ENCODE results near the gene SCN9A.

DNA sequence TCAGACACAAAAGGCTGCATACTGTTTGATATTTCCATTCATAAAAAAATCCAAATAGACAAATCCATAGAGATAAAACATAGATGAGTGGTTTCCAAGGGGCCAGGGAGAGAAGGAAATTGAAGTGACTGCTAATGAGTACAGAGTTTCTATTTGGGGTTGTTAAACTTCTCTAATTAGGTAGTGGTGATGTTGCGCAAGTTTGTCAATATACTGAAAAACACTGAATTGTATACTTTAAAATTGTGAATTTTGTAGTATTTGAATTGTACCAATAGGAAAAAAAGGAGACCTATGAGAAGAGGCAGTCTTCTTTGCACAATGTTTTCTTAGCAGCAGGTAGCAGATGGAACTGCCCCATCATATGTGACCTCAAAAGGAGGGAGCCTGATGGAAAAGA lies 71.1 kb downstream of the SCN9A start:
- TF ChIP-seq, protein P1, sequence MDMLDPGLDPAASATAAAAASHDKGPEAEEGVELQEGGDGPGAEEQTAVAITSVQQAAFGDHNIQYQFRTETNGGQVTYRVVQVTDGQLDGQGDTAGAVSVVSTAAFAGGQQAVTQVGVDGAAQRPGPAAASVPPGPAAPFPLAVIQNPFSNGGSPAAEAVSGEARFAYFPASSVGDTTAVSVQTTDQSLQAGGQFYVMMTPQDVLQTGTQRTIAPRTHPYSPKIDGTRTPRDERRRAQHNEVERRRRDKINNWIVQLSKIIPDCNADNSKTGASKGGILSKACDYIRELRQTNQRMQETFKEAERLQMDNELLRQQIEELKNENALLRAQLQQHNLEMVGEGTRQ (IDR thresholded peaks at IDR 0.05; ENCODE audit: low read length): no peak
- TF ChIP-seq, protein P2, sequence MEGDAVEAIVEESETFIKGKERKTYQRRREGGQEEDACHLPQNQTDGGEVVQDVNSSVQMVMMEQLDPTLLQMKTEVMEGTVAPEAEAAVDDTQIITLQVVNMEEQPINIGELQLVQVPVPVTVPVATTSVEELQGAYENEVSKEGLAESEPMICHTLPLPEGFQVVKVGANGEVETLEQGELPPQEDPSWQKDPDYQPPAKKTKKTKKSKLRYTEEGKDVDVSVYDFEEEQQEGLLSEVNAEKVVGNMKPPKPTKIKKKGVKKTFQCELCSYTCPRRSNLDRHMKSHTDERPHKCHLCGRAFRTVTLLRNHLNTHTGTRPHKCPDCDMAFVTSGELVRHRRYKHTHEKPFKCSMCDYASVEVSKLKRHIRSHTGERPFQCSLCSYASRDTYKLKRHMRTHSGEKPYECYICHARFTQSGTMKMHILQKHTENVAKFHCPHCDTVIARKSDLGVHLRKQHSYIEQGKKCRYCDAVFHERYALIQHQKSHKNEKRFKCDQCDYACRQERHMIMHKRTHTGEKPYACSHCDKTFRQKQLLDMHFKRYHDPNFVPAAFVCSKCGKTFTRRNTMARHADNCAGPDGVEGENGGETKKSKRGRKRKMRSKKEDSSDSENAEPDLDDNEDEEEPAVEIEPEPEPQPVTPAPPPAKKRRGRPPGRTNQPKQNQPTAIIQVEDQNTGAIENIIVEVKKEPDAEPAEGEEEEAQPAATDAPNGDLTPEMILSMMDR (IDR thresholded peaks at IDR 0.05; ENCODE audit: control extremely low read depth in 1 of 3, insufficient read depth in 1 of 3, low read depth in 1 of 3, low read length in 3 of 3): no peak
- TF ChIP-seq POLR2A (IDR thresholded peaks at IDR 0.05; ENCODE audit: control extremely low read depth in 1 of 2, low read depth in 2 of 2, low read length in 2 of 2) (no peak), RAD21 (IDR thresholded peaks at IDR 0.05 in 1 of 2, conservative IDR thresholded peaks at IDR 0.05 in 1 of 2; ENCODE audit: low read depth in 2 of 2, low read length in 2 of 2) (no peak), POLR2AphosphoS5 (IDR thresholded peaks at IDR 0.05; ENCODE audit: low read depth, low read length) (no peak)

Data from H1 (cell line).